Right atrium auricular region (tissue), 2 donors: Measurements from ENCODE around the gene TAS2R40. TPM values are rescaled to one million over a fixed set of nuclear protein-coding genes. Genes with fewer than 3 reads are reported as not detected.
A peak's percentile ranks its signal among the peaks of the same experiment; 100 is the strongest.

ENCODE experiments used
- DNase-seq: peaks from one replicate; pipeline ENCODE4 v3.0.0-alpha.2; 2019; ENCODE audit warnings: low spot score
- H3K27ac ChIP-seq, 2 donors: fragments of 200-600 bp; sonication (generic); 1 replicate in 1 of 2; 2 replicates in 1 of 2; pipeline ENCODE4 v1.5.1; 2016 to 2019
- H3K27me3 ChIP-seq, 2 donors: fragments of 200-600 bp; sonication (generic); one replicate each; pipeline versions ENCODE4 v1.5.1 to v1.6.0; 2017 to 2019
- H3K36me3 ChIP-seq: fragments of 200-600 bp; sonication (generic); one replicate; pipeline ENCODE4 v1.5.1; 2016
- H3K4me1 ChIP-seq, 2 donors: fragments of 200-600 bp; sonication (generic); one replicate each; pipeline versions ENCODE4 v1.5.1 to v1.6.0; 2017 to 2019
- H3K4me3 ChIP-seq, 2 donors: fragments of 200-600 bp; sonication (generic); 1 replicate in 1 of 2; 2 replicates in 1 of 2; pipeline ENCODE4 v1.5.1; 2017 to 2019; ENCODE audit warnings: mild to moderate bottlenecking in 1 of 2, moderate library complexity in 1 of 2
- H3K9me3 ChIP-seq, 2 donors: fragments of 200-600 bp; sonication (generic); one replicate each; pipeline ENCODE4 v1.5.1; 2019
- CTCF ChIP-seq, 2 donors: fragments of 200-600 bp; sonication (generic); IDR thresholded peaks; one replicate each; pipeline ENCODE4 v1.5.1; 2019; ENCODE audit warnings: antibody characterized with exemption in 2 of 2
- total RNA-seq, 2 donors: library from RNA; depleted of rRNA; stranded (reverse); fragments of >200 nt; gene quantifications; one replicate each; pipeline ENCODE4 v1.1.0, GENCODE V29; 2016

TAS2R40 gene
- total RNA-seq, 2 donors from 2014 or later = not detected

- no peaks in the 10 kb centered on the region for H3K36me3 ChIP-seq
- no peak overlapping the region for H3K27ac ChIP-seq
- no peak overlapping the region for H3K4me3 ChIP-seq
- peaks cover 0 to 4% of the 10 kb centered on the region in 2 donors for H3K4me1 ChIP-seq
- TF ChIP-seq CTCF (IDR thresholded peaks at IDR 0.05) = no peak
- no peak for DNase-seq
- no peaks in the 10 kb centered on the region for H3K27me3 ChIP-seq
- no peaks in the 10 kb centered on the region for H3K9me3 ChIP-seq
Observed at GRCh38 chr7:143255564-143255963, 33.7 kb downstream of the TAS2R40 start.

GRCh38 chr7:143256325-143256724, 34.5 kb downstream of the TAS2R40 start:
- H3K36me3 ChIP-seq = no peaks in the 10 kb centered on the region
- TF ChIP-seq CTCF (IDR thresholded peaks at IDR 0.05) = no peak
- DNase-seq = no peak
- no peak overlapping the region for H3K27ac ChIP-seq
- peaks cover 0 to 4% of the 10 kb centered on the region in 2 donors for H3K4me1 ChIP-seq
- H3K27me3 ChIP-seq = no peaks in the 10 kb centered on the region
- H3K9me3 ChIP-seq = no peaks in the 10 kb centered on the region
- no peak overlapping the region for H3K4me3 ChIP-seq

- Histone ChIP-seq H3K36me3 (no peaks in the 10 kb centered on the region), H3K9me3 (no peaks in the 10 kb centered on the region), H3K4me1 (peaks cover 0 to 4% of the 10 kb centered on the region in 2 donors), H3K4me3 (no peak overlapping the region), H3K27ac (no peak overlapping the region), H3K27me3 (no peaks in the 10 kb centered on the region)
- DNase-seq = no peak
- no peak for TF ChIP-seq CTCF (IDR thresholded peaks at IDR 0.05)
Observed at GRCh38 chr7:143256932-143257331, 35.1 kb downstream of the TAS2R40 start.

GRCh38 chr7:143257501-143257900, 35.7 kb downstream of the TAS2R40 start:
- peaks cover 0 to 4% of the 10 kb centered on the region in 2 donors for H3K4me1 ChIP-seq
- H3K9me3 ChIP-seq = no peaks in the 10 kb centered on the region
- DNase-seq = no peak
- no peak overlapping the region for H3K4me3 ChIP-seq
- TF ChIP-seq CTCF (IDR thresholded peaks at IDR 0.05) = no peak
- no peaks in the 10 kb centered on the region for H3K27me3 ChIP-seq
- H3K36me3 ChIP-seq = no peaks in the 10 kb centered on the region
- no peak overlapping the region for H3K27ac ChIP-seq

GRCh38 chr7:143258831-143259230, 37.0 kb downstream of the TAS2R40 start:
- H3K9me3 ChIP-seq = no peaks in the 10 kb centered on the region
- TF ChIP-seq CTCF (IDR thresholded peaks at IDR 0.05) = no peak
- no peaks in the 10 kb centered on the region for H3K27me3 ChIP-seq
- H3K4me3 ChIP-seq = no peak overlapping the region
- peak overlapping the region in 1 of 2 donors; percentile 32 for H3K27ac ChIP-seq
- no peak for DNase-seq
- no peaks in the 10 kb centered on the region for H3K36me3 ChIP-seq
- peaks cover 0 to 4% of the 10 kb centered on the region in 2 donors for H3K4me1 ChIP-seq

- DNase-seq = no peak
- H3K27ac ChIP-seq = no peak overlapping the region
- H3K4me3 ChIP-seq = no peak overlapping the region
- TF ChIP-seq CTCF (IDR thresholded peaks at IDR 0.05) = no peak
- H3K27me3 ChIP-seq = no peaks in the 10 kb centered on the region
- H3K9me3 ChIP-seq = no peaks in the 10 kb centered on the region
- peaks cover 0 to 12% of the 10 kb centered on the region in 2 donors for H3K4me1 ChIP-seq
- H3K36me3 ChIP-seq = no peaks in the 10 kb centered on the region
Observed at GRCh38 chr7:143259765-143260164, 37.9 kb downstream of the TAS2R40 start.
